HG03097 (cell line): ENCODE results near the gene RAB3GAP2.
"Not testable (repeated sequence)": the region's sequence is repeated elsewhere in the genome, so short reads cannot be mapped to it uniquely, and the experiment has no call there.

ENCODE experiments used
- ATAC-seq: cut with Tn5 transposase; IDR thresholded peaks from one replicate; pipeline ENCODE4 v1.9.1; 2021; ENCODE audit not compliant: unreplicated experiment, low FRiP score

Gene RAB3GAP2, protein sequence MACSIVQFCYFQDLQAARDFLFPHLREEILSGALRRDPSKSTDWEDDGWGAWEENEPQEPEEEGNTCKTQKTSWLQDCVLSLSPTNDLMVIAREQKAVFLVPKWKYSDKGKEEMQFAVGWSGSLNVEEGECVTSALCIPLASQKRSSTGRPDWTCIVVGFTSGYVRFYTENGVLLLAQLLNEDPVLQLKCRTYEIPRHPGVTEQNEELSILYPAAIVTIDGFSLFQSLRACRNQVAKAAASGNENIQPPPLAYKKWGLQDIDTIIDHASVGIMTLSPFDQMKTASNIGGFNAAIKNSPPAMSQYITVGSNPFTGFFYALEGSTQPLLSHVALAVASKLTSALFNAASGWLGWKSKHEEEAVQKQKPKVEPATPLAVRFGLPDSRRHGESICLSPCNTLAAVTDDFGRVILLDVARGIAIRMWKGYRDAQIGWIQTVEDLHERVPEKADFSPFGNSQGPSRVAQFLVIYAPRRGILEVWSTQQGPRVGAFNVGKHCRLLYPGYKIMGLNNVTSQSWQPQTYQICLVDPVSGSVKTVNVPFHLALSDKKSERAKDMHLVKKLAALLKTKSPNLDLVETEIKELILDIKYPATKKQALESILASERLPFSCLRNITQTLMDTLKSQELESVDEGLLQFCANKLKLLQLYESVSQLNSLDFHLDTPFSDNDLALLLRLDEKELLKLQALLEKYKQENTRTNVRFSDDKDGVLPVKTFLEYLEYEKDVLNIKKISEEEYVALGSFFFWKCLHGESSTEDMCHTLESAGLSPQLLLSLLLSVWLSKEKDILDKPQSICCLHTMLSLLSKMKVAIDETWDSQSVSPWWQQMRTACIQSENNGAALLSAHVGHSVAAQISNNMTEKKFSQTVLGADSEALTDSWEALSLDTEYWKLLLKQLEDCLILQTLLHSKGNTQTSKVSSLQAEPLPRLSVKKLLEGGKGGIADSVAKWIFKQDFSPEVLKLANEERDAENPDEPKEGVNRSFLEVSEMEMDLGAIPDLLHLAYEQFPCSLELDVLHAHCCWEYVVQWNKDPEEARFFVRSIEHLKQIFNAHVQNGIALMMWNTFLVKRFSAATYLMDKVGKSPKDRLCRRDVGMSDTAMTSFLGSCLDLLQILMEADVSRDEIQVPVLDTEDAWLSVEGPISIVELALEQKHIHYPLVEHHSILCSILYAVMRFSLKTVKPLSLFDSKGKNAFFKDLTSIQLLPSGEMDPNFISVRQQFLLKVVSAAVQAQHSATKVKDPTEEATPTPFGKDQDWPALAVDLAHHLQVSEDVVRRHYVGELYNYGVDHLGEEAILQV (N-terminal part only)

DNA sequence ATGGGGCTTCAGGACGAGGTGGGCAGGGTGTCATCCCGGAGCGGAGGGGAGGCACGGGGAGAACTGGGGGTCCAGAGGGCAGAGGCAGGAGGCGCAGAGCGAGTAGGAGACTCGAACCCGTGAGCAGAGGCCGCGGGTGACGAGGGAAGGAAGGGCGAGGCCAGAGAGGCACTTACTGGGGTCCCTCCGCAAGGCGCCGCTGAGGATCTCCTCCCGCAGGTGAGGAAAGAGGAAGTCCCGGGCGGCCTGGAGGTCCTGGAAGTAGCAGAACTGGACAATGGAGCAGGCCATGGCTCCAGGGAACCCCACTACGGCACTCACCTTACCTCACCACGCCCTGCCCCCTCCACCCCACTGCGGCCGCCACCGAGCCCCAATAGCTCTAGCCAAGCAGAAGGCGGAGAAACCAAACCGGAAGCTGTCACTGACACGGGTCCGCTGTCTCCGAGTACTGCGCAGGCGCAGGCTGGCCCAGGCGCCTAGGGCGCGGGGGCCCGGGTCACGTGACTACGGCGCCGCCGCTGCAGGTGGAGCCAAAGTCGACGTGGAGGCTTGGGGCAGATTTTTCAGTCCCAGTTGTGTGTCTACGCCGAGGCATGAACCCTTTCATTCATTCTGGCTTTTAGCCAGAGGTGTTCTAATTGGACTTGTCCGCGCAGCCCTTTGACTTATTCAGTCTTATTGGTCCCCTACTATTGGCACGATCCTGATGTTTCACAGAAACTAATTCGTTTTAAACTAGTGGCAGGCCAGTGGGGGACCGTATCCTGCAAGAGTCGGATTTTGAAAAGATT, at the start of gene RAB3GAP2:
Gene RAB3GAP2 (minus strand): TSS at position 407 of the 794 bp plus-strand sequence. CDS start 116 bp downstream, at position 291.
- ATAC-seq, result peak; percentile 97

DNA sequence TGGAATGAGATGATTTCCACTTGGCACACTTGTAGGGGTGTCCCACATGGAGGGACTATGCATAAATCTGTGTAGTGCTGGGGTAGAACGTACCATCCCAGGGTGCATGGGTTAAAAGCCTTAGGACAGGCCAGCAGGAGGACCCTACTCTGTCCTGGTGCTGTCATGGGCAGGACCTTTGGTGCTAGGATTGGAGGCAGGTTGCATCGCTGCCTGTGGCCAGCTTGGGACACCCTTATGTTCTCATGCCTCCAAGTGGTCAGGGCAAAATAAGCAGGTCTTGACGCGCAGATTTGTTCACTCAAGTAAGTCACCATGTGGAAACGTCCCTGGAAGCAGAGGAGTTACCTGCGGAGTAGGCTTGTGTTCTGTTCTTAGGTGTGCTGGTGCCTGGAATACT, 49.5 kb upstream of the RAB3GAP2 start:
- ATAC-seq, result no peak

DNA sequence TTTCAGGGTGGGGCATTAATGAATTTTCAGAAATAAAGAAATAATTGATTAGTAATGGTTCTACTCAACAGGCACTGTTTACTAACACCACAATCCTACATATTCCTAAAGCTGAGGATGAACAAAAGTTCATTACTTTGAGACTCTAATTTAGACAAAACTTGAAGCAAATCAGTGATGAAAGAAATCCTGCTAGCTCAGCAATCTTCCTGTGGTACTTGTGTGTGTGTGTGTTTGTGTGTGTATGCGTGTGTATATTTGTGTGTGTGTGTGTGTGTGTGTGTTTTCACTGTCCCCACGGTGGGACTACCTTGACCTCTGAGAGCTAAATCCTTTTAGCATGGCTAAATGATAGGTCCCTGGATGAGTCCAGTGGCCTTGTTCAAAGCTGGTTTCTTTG, 48.5 kb upstream of the RAB3GAP2 start:
- ATAC-seq, result no peak

GRCh38 chr1:220318673-220319072, 46.4 kb upstream of the RAB3GAP2 start:
- ATAC-seq, result no peak

DNA sequence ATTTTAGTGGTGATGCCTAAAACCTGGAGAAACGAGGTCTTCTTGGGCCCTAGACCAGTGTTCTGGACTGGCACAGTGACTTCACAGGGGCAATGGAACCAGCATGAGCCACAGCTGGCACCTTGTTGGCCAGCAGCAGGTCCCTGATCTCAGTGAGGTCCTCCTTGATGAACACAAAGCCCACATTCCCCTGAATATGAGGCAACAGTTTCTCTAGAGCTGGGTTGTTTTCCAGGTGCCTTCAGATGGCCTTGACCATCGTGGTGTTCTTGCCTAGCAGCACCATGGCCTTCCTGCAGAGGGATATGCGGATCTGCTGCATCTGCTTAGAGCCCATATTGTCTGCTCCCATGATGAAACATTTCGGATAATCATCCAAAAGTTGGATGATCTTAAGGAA, 44.9 kb upstream of the RAB3GAP2 start:
- ATAC-seq, result no peak

DNA sequence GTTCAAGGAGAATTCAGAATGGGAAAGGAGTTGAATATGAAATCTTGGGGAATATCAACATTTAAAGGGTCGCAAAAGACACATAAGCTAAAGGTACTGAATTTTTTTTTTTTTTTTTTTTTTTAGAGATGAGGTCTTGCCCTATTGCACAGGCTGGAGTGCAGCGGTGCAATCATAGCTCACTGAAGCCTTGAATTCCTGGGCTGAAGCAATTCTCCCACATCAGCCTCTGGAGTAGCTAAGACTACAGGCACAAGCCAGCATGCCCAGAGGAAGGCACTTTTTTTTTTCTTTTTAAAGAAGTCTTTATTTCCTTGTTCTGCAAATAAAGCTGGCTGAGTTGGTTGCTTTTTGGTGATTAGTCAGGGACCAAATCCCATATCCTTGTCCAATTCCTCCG, 44.1 kb upstream of the RAB3GAP2 start:
- no peak for ATAC-seq

GRCh38 chr1:220315070-220315839, 43.0 kb upstream of the RAB3GAP2 start:
- ATAC-seq, result no peak

DNA sequence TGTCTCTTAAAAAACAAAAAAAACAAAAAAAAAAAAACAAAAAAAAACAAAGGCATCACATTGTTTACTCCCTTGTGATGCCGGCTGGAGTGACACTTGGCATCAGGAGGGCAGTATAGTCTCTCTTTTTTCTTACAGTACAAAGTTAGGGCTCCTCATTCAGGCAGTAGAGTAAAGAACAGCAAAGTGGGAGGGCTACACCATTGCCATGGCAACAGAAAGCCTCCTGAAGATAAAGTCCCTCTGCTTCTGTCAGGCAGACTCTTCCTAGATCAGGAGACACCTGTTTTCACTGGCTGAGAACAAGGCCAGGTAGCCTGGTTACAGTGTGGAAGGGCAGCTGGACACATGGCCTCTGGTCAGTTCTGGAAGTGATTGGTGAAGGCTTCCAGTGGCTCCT, 41.3 kb upstream of the RAB3GAP2 start:
- ATAC-seq, result no peak

DNA sequence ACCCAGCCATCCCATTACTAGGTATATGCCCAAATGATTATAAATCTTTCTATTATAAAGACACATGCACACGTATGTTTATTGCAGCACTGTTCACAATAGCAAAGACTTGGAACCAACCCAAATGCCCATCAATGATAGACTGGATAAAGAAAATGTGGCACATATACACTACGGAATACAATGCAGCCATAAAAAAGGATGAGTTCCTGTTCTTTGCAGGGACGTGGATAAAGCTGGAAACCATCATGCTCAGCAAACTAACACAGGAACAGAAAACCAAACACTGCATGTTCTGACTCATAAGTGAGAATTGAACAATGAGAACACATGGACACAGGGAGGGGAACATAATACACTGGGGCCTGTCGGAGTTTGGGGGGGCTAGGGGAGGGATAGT, 37.9 kb upstream of the RAB3GAP2 start:
- not testable (repeated sequence) for ATAC-seq

- ATAC-seq, result no peak
These were observed 35.4 kb upstream of the RAB3GAP2 start for GRCh38 chr1:220307607-220308006.

GRCh38 chr1:220306339-220306738, 34.1 kb upstream of the RAB3GAP2 start:
- ATAC-seq, result no peak

GRCh38 chr1:220303871-220304270, 31.6 kb upstream of the RAB3GAP2 start:
- no peak for ATAC-seq

- no peak for ATAC-seq
These were observed 29.4 kb upstream of the RAB3GAP2 start for GRCh38 chr1:220301630-220302029.

GRCh38 chr1:220300442-220301121, 28.3 kb upstream of the RAB3GAP2 start:
- no peak for ATAC-seq

- no peak for ATAC-seq
These were observed 27.1 kb upstream of the RAB3GAP2 start for GRCh38 chr1:220299337-220299736.

- no peak for ATAC-seq
These were observed 26.4 kb upstream of the RAB3GAP2 start for GRCh38 chr1:220298470-220299205.

- ATAC-seq, result no peak
These were observed 24.7 kb upstream of the RAB3GAP2 start for GRCh38 chr1:220296981-220297380.

- ATAC-seq, result no peak
These were observed 22.6 kb upstream of the RAB3GAP2 start for GRCh38 chr1:220294846-220295301.
